Endothelial cell of umbilical vein (primary cell): Measurements from ENCODE around the gene ZFYVE28. TPM values are rescaled to one million over a fixed set of nuclear protein-coding genes. Genes with fewer than 3 reads are reported as not detected.

Source experiments
- BruUV-seq: library from RNA; stranded (reverse); fragments of 400-500 nt; replicated peaks from 2 replicates; lab custom pipeline; 2021; lab: Mats Ljungman, UMichigan
- CTCF ChIA-PET: fragments of 300-600, 350-600 bp; sonication (Branson Sonifier 250); formaldehyde crosslinking; loops from one replicate; lab custom pipeline; 2021; ENCODE audit warnings: antibody characterized with exemption, inconsistent platforms; lab: Charles Lee
- POLR2A ChIA-PET: fragments of 300-600, 350-600 bp; sonication (Branson Sonifier 250); formaldehyde crosslinking; loops from one replicate; lab custom pipeline; 2021; ENCODE audit warnings: antibody characterized with exemption, inconsistent platforms; lab: Charles Lee
- DNase-seq: peaks from one replicate; pipeline ENCODE4 v3.0.0-alpha.2; 2011; ENCODE audit warnings: low read depth, low spot score
- FAIRE-seq: peaks from 2 replicates; lab custom pipeline; 2011; peaks lifted over from hg19 to GRCh38; lab: Jason Lieb, UNC
- H2AFZ ChIP-seq: 2 replicates; pipeline ENCODE4 v1.6.0; 2012; ENCODE audit warnings: low read depth, low read length, control low read depth, inconsistent platforms
- H3K27ac ChIP-seq: 2 replicates; pipeline ENCODE4 v1.5.1; 2011; ENCODE audit warnings: low read depth, mild to moderate bottlenecking, control low read depth, low read length, moderate library complexity; ENCODE audit not compliant: insufficient read depth
- H3K27me3 ChIP-seq, 2 experiments: 2 replicates each; pipeline versions ENCODE4 v1.6.0 to v1.6.1; 2011; ENCODE audit warnings: low read length in 2 of 2, mixed read lengths in 1 of 2; ENCODE audit not compliant: control insufficient read depth in 2 of 2, insufficient read depth in 2 of 2
- H3K36me3 ChIP-seq, 2 experiments: 2 replicates in 1 of 2; 3 replicates in 1 of 2; pipeline ENCODE4 v1.5.1; 2011; ENCODE audit warnings: low read length in 2 of 2, mild to moderate bottlenecking in 1 of 2, moderate library complexity in 1 of 2; ENCODE audit not compliant: control insufficient read depth in 2 of 2, insufficient read depth in 2 of 2; ENCODE audit errors: extremely low read depth in 1 of 2
- H3K4me1 ChIP-seq: 3 replicates; pipeline ENCODE4 v1.5.1; 2011; ENCODE audit warnings: mild to moderate bottlenecking, low read length; ENCODE audit not compliant: control insufficient read depth, insufficient read depth; ENCODE audit errors: extremely low read depth
- H3K4me2 ChIP-seq: 2 replicates; pipeline ENCODE4 v1.6.1; 2011; ENCODE audit warnings: low read length, control low read depth, mixed read lengths; ENCODE audit not compliant: insufficient read depth
- H3K4me3 ChIP-seq, 3 experiments: fragments of 200-600 bp in 1 of 3; sonication (generic), shearing (Covaris generic) in 1 of 3; replicated peaks in 1 of 3; 2 replicates each; pipeline ENCODE4 v1.5.1; 2011 to 2016; ENCODE audit warnings: control low read depth in 3 of 3, low read length in 3 of 3, mild to moderate bottlenecking in 2 of 3, inconsistent platforms in 1 of 3, low read depth in 1 of 3, moderate library complexity in 1 of 3; ENCODE audit not compliant: insufficient read depth in 1 of 3
- H3K79me2 ChIP-seq: 2 replicates; pipeline ENCODE4 v1.6.0; 2012; ENCODE audit warnings: low read length, inconsistent platforms; ENCODE audit not compliant: control insufficient read depth, insufficient read depth
- H3K9ac ChIP-seq: replicated peaks from 2 replicates; pipeline ENCODE3; 2011; ENCODE audit warnings: low read length, control low read depth; ENCODE audit not compliant: insufficient read depth; ENCODE audit errors: extremely low read depth
- H3K9me1 ChIP-seq: replicated peaks from 3 replicates; pipeline ENCODE4 v1.6.0; 2011; ENCODE audit warnings: mild to moderate bottlenecking, low read length; ENCODE audit not compliant: control insufficient read depth, insufficient read depth; ENCODE audit errors: extremely low read depth
- H3K9me3 ChIP-seq: replicated peaks from 2 replicates; pipeline ENCODE4 v1.5.1; 2012; ENCODE audit warnings: low read length, inconsistent platforms; ENCODE audit not compliant: control insufficient read depth, insufficient read depth
- H4K20me1 ChIP-seq: replicated peaks from 2 replicates; pipeline ENCODE3; 2011; ENCODE audit warnings: mild to moderate bottlenecking, low read length; ENCODE audit not compliant: control insufficient read depth, insufficient read depth; ENCODE audit errors: extremely low read depth
- CTCF ChIP-seq, 2 donors: IDR thresholded peaks; 1 replicate in 1 of 2; 2 replicates in 1 of 2; pipeline ENCODE4 v1.5.1; 2011; ENCODE audit warnings: low read length in 2 of 2, mild to moderate bottlenecking in 2 of 2, moderate library complexity in 2 of 2, control low read depth in 1 of 2, inconsistent platforms in 1 of 2, low read depth in 1 of 2; ENCODE audit not compliant: insufficient read depth in 1 of 2; ENCODE audit errors: extremely low read depth in 1 of 2
- EZH2 ChIP-seq: IDR thresholded peaks from 2 replicates; pipeline ENCODE4 v1.6.1; 2012; ENCODE audit warnings: borderline replicate concordance, low read depth, mild to moderate bottlenecking, moderate library complexity, low read length, inconsistent platforms; ENCODE audit not compliant: severe bottlenecking
- FOS ChIP-seq: IDR thresholded peaks from 2 replicates; pipeline ENCODE4 v1.6.1; 2011; ENCODE audit warnings: mild to moderate bottlenecking, low read length, moderate library complexity, borderline replicate concordance; ENCODE audit not compliant: insufficient read depth
- GATA2 ChIP-seq: IDR thresholded peaks from 2 replicates; pipeline ENCODE4 v1.7.0; 2011; ENCODE audit warnings: low read depth, mild to moderate bottlenecking, moderate library complexity, mixed read lengths, low read length; ENCODE audit not compliant: insufficient read length, insufficient read depth
- JUN ChIP-seq: IDR thresholded peaks from 2 replicates; pipeline ENCODE4 v1.6.1; 2011; ENCODE audit warnings: borderline replicate concordance, low read depth; ENCODE audit not compliant: insufficient read length, insufficient read depth
- MYC ChIP-seq: IDR thresholded peaks from one replicate; pipeline ENCODE4 v1.6.1; 2011; ENCODE audit warnings: mild to moderate bottlenecking, low read depth, low read length
- POLR2A ChIP-seq: IDR thresholded peaks from 2 replicates; pipeline ENCODE4 v1.6.1; 2012; ENCODE audit warnings: low read depth, mild to moderate bottlenecking, control low read depth, low read length
- POLR2AphosphoS5 ChIP-seq: IDR thresholded peaks from 2 replicates; pipeline ENCODE4 v1.6.1; 2012; ENCODE audit warnings: low read depth, mild to moderate bottlenecking, control low read depth, low read length, moderate library complexity; ENCODE audit not compliant: insufficient read depth
- dilution Hi-C: fragments of 300-500 bp; cut with MboI; formaldehyde crosslinking; loops from one replicate; pipeline ENCODE4 v1.15.0; 2019; ENCODE audit warnings: low sequenced_read_pairs; ENCODE audit not compliant: extremely low pct_ligation_motif_present
- intact Hi-C: fragments of 100-400 bp; cut with micrococcal nuclease; formaldehyde crosslinking; loops from one replicate; pipeline ENCODE4 v1.10.0; 2022
- polyA plus RNA-seq, 4 experiments: library from polyadenylated mRNA; depleted of rRNA in 3 of 4; stranded (reverse) in 3 of 4; unstranded in 1 of 4; fragments of >200 nt; gene quantifications; 2 replicates each; pipeline versions ENCODE4 v1.2.1 to v1.2.3, GENCODE V29; 2011 to 2012; ENCODE audit warnings: missing spikeins in 1 of 4
- total RNA-seq: library from RNA; stranded (reverse); gene quantifications from 2 replicates; pipeline ENCODE4 v1.2.3, GENCODE V29; 2021
- TF ChIP-seq, protein P1 (sequence below): IDR thresholded peaks from 2 replicates; pipeline ENCODE4 v1.6.1; 2011; ENCODE audit not compliant: insufficient read depth, insufficient read length

The ZFYVE28 gene
- total and polyA plus RNA-seq, 2 donors (not counting 3 experiments of a cell fraction or from before 2014, with no cell fraction given) = 5.8 to 7.1 TPM

- Histone ChIP-seq H3K79me2 (no peaks in the 10 kb centered on the region), H3K27me3 (no peaks in the 10 kb centered on the region), H3K9me1 (no peaks in the 10 kb centered on the region), H3K4me3 (no peak overlapping the region), H3K27ac (no peak overlapping the region), H3K9ac (no peak overlapping the region), H3K9me3 (no peaks in the 10 kb centered on the region), H4K20me1 (no peaks in the 10 kb centered on the region), H3K4me2 (no peak overlapping the region), H3K36me3 (no peaks in the 10 kb centered on the region), H3K4me1 (no peaks in the 10 kb centered on the region), H2AFZ (no peak overlapping the region)
- dilution Hi-C loops = no loop called here
- intact Hi-C loops = no loop called here
- ChIA-PET POLR2A (no interaction called here), CTCF (interaction anchor here (0.8 to 1.2 kb wide), 2 partner anchors 26 to 100 kb away, joined by 3 to 4 read pairs; partner anchors contain the start of gene MXD4)
- TF ChIP-seq JUN (no peak), POLR2A (no peak), GATA2 (no peak), MYC (no peak), CTCF (IDR thresholded peaks at IDR 0.05; ENCODE audit: extremely low read depth in 1 of 2, insufficient read depth in 1 of 2, low read depth in 1 of 2, low read length in 2 of 2) (no peak), EZH2 (no peak), FOS (no peak), POLR2AphosphoS5 (no peak)
- TF ChIP-seq, protein P1, sequence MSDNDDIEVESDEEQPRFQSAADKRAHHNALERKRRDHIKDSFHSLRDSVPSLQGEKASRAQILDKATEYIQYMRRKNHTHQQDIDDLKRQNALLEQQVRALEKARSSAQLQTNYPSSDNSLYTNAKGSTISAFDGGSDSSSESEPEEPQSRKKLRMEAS = no peak
- FAIRE-seq (no peak), DNase-seq (no peak)
- BruUV-seq = no TSS peak
Observed at GRCh38 chr4:2362266-2363055, 56.0 kb downstream of the ZFYVE28 start.
